Measurements from ENCODE around the gene PCLAF.
"Not testable (repeated sequence)": the region's sequence is repeated elsewhere in the genome, so short reads cannot be mapped to it uniquely, and the experiment has no call there.

Gene PCLAF, protein sequence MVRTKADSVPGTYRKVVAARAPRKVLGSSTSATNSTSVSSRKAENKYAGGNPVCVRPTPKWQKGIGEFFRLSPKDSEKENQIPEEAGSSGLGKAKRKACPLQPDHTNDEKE

DNA sequence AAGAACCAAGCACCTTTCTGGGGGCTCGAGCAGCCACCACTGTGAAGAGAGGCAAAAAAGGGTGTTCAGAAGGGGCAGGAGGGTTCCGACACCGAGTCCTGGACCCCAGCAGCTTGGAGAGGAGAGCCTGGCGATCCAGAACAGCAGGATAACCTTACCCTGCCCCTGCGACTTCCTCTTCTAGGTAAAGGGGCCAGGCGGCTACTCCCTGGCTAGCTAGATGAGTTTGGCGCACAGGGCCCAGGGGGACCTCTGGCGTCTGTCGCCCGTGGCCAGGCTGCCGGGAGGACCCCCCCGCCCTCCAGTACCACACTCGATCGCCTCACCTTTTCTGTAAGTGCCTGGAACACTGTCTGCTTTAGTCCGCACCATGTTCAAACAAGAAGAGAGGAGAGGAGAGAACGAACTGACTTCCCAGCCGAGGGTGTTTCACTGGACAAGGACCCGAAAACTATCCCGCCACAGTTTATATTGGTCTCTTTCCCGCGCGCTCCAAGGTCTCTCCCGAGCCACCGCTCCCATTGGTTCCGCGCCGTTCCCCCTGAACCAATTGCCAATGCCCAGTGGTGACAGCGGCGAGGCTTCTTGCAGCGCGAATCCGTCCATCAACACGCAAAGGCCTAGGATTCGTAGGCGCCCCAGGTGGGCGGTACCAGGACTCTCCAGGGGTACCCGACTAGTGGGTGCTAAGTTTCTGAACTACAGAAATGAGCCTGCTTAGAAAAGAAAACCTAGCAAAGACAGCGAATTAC, at the start of gene PCLAF:
PCLAF (minus strand) TSS at position 442 of the 752 bp plus-strand sequence; CDS start at position 372, 70 bp downstream.
- H3K4me3 ChIP-seq (ENCODE audit: low read depth, low read length): peak within 1 kb of the TSS; percentile 62

DNA sequence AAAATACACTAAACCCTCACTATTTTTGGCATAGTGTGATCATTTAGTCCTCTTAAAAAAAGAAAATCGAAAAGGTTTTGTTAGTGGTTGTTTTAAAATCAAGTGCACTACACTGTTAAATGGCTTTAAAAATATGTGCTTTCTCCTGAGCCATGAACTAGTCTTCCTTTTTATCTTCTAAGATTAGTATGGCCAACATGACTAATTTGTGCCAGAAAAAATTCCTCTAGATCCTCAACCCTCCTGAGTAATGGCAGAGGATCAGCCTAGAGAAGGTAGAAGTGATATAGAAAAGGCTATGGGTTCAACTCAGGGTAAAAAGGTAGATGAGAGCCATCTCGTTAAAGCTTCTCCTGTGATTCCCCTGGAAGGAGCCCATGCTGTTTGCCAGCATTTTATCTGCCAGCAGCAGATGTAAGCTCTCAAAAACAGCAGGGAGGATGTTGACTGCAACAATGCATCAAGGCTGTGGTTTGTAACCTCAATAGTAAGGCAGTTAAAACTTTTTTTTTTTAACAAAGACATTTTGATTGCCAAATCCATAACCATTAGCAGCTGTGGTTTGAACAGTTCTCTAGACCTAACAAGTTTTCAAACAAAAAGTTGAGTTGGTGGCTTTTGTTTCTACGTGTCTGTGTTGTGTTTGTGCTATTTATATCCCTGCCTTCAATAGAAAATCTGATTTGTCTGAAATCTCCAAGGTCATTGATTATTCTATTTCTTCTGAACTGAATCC, 48.9 kb upstream of the PCLAF start:
- H3K4me3 ChIP-seq (ENCODE audit: low read depth, low read length): no peak overlapping the region

DNA sequence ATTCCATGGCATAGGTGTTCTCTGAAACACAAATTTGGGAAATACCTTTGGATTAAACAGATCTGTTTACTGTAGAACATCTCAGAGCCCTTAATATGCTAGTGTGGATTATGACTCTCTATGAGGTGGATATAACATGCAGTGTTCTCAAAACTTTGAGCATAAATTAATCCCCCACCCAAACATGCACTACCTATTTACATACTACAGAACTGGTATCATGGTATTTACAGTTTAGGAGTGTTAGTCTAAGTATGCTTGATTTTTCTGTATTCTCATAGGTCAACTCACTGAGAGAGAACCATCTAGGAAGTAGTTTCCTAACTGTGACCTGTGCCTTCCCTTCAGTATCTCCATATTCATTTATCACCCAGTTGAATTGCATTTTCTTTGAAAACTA, 48.2 kb upstream of the PCLAF start:
- H3K4me3 ChIP-seq (ENCODE audit: low read depth, low read length): no peak overlapping the region

DNA sequence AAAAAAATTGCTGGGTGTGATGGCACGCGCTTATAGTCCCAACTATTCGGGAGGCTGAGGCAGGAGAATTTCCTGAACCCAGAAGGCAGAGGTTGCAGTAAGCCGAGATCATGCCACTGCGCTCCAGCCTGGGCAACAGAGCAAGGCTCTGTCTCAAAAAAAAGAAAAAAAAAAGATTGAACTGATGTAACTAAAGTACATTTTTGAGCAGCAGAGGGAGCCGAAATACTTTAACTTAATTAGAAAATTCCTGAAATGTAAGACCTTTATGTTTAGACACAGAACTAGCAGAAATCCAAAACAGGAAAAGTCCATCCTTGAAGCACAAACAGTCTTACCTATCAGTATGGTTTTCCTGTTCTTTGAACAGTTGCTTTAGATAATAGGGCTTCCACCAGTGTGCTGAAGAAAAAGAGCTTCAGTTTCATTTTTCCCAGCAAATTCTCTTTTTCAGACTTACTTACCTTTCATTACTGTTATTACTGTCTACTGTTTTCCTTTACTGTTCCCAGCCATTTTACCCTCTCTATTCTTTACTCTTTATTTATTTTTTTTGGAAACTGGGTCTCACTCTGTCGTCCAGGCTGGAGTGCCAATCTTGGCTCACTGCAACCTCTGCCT, 45.7 kb upstream of the PCLAF start:
- H3K4me3 ChIP-seq (ENCODE audit: low read depth, low read length): no peak overlapping the region

DNA sequence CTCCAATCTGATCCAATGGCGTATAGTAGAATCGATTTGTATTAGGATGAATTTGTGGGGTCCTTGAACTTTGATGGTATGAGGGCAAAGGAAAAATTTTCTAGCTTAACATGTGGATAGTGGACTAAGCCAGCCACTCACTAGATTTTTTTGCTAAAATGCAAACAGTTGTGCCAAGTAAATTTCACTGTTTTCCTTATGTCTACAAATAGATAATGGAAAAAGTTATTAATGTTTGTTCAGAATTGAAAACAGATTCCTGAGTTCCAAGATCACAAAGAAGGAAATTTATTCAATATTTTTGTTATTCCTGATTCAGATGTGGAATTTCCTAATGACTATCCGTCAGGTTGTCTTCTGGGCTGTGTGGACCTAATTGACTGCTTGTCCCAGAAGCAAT, 44.0 kb upstream of the PCLAF start:
- H3K4me3 ChIP-seq (ENCODE audit: low read depth, low read length): no peak overlapping the region

DNA sequence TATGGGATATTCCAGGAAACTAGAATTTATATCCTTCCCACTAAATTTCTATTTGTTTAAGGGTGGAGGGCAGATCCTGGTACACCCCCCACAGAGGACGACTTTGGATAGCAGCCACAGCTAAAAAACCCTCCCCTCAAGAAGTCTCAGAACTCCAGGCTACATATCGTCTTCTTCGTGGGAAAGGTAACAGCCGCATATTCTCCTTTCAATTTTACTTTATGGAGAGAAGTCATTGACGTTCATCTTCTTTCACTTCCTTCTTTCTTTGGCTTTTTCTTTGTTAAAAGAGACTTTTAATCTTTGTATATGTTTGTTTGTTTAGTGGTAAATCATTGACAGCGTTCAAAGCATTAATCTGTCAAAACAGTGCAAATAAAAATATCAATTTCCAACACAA, 42.7 kb upstream of the PCLAF start:
- H3K4me3 ChIP-seq (ENCODE audit: low read depth, low read length): no peak overlapping the region

DNA sequence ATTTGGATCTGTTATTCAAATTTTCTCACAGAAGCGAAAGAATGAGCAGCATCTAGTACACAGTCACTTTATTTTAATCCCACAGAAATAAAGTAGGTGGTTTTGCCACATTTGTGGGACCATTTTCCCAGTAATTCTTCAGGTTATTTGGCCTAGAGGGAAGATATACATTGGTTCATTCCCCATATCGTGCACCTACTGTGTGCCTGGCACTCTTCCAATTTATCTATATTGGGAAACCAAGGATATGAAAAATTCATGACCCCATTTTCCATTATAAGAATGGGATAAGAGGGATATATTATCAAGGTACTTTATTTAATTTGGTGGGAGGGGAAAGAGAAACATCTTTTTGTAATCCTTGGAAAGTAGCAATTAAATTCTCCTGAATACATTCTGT, 41.5 kb upstream of the PCLAF start:
- no peak overlapping the region for H3K4me3 ChIP-seq (ENCODE audit: low read depth, low read length)

DNA sequence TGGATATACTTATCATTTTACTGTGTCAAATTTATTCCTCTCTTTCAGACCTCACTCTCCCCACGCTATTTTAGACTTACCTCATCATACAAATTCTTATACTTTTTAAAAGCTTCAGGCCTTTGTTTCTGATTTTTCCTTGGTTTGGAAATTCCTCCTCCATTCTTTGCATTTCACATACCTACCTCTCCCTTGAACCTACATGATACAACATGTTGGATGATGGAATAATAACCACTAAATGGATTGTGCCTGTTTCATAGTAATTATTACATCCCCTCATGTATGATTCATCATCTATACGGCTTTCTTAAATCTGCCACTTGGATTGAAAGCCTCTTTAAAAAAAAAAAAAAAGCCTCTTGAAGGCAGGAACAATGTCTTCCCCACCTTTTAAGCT, 31.0 kb upstream of the PCLAF start:
- H3K4me3 ChIP-seq (ENCODE audit: low read depth, low read length): no peak overlapping the region

DNA sequence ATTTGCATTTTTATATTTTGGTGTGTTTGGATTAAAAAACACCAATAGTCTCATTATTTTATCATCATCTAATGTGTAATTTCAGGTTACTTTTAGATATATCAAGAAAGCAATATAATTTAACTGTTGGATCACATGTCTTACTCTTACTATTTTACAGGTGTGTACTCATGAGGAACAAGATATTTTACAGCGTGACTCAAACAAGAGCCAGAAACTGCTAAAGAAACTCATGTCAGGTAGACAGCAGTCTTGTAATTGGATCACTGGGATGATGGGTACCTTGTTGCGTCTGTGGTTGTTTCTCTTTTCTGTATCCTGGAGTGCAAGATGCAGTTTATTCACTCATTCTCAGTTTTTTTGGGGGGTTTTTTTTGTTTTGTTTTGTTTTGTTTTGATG, 19.3 kb upstream of the PCLAF start:
- no peak overlapping the region for H3K4me3 ChIP-seq (ENCODE audit: low read depth, low read length)

DNA sequence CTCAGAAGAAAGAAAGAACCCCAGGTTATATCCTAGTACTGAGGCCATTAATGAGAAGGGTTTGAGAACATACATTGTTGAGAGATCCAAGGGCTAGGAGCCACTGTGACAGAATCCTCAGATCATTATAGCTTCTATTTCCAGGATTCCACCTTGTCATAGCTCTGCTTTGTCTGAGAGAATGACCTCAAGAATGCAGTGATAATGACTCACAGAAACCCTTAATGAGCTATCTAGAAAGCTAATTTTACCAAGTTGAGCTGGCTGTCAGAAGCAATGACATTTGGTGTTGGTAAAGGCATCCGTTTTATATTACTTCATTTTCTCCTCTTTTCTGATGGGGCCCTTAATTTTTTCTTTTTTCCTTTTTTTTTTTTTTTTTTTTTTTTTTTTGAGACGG, 17.3 kb upstream of the PCLAF start:
- H3K4me3 ChIP-seq (ENCODE audit: low read depth, low read length): no peak overlapping the region

DNA sequence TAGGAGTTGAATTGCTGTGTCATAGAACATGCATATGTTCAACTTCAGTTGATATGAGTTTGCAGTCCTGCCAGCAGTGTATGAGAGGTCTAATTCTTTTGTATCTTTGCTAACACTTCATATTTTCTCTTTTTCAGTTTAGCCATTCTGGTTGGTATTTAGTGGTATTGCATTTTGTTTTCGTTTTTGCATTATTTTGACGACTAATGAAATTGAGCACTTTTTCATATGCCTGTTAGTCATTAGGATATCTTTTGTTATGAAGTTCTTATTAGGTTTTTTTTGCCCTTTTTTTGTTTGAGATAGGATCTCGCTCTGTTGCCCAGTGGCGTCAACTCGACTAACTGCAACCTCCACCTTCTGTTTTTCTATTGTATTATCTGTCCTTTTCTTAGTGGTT, 15.5 kb upstream of the PCLAF start:
- H3K4me3 ChIP-seq (ENCODE audit: low read depth, low read length): no peak overlapping the region

DNA sequence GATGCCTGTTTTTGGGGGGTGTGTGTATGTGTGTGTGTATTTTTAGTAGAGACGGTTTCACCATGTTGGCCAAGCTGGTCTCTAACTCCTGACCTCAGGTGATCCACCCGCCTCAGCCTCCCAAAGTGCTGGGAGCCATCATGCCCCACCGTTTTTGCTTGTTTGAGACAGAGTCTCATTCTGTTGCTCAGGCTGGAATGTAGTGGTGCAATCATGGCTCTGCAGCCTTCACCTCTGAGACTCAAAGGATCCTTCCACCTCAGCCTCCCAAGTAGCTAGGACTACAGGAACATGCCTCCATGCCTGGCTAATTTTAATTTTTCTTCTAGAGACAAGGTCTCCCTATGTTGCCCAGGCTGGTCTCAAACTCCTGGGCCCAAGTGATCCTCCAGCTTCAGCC, 11.2 kb upstream of the PCLAF start:
- H3K4me3 ChIP-seq (ENCODE audit: low read depth, low read length): not testable (repeated sequence)

DNA sequence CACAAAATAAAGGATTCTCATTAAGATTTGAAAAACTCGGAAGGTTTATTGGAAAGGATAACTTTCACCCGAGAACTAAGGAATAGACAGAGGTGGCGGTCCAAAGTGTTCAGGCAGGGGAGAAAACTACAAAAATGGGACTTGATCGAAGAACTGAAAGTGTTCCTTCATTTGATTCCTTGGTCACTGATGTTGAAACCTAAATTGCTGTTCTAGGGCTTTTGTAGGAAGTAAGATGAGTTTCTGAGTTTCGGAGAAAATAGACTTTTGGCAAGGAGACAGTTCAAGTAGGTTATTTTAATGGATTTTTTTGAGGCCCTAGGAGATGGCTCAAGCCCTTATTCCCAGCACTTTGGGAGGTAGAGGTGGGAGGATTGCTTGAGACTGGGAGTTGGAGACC, 7.8 kb upstream of the PCLAF start:
- H3K4me3 ChIP-seq (ENCODE audit: low read depth, low read length): no peak overlapping the region

DNA sequence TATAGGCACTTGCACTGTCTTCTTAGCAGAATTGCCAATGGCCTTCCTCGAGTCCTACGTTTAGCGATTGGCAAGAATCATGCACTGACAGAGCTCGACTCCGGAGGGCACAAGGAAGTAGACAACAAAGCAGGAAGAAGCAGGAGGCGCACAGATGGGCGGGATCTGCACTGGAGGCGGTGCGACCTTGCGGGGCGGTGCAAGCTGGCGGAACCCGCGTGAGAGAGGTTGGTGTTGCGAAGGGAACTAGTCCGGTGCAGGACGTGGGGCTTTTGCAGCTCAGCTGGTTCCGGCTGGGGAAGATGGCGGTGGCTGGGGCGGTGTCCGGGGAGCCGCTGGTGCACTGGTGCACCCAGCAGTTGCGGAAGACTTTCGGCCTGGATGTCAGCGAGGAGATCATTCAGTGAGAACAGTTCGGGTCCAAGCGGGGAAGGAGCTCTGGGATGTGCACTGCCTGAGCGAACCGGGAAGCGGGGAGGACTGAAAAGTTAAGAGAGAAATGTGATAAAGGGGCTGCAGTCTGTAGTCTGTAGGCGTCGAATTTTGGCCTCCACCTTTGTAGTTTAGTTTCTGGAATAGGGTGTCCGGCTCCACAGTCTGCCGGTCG, 6.4 kb upstream of the PCLAF start, which contains the start of gene TRIP4:
TRIP4 (plus strand) TSS at position 275 of the 607 bp plus-strand sequence; CDS start at position 303, 28 bp downstream.
- H3K4me3 ChIP-seq (ENCODE audit: low read depth, low read length): peak within 1 kb of the TSS; percentile 97

DNA sequence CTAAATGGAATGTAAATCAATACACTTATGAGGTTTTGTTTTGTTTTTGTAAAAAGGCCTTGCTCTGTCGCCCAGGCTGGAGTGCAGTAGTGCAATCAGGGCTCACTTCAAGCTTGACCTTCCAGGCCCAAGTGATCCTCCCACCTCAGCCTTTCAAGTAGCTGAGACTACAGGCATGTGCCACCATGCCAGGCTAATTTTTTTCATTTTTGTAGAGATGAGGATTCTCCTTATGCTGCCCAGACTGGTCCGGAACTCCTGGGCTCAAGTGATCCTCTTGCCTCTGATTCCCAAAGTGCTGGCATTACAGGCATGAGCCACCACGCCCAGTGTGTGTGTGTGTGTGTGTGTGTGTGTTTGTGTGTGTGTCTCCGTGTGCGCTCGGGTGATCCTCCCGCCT, 5.0 kb upstream of the PCLAF start:
- no peak overlapping the region for H3K4me3 ChIP-seq (ENCODE audit: low read depth, low read length)

DNA sequence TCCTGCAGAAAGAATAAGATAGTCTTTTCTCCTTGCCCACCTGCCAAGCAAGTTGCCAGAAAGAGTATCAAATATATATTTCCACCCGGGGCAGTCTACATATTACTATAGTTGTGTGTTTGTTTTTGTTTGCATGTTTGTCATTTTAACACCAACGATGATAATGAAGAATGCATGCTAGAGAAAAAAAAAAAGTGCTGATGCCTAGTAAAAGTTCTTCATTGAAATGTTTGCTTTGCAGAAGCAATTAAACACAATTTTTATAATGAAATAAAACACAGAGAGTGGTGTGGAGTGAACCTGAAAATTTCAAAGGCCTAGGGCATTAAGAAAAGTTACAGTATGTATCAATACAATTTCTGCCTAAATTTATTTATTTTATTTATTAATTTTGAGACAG, 2.5 kb upstream of the PCLAF start:
- H3K4me3 ChIP-seq (ENCODE audit: low read depth, low read length): no peak overlapping the region

DNA sequence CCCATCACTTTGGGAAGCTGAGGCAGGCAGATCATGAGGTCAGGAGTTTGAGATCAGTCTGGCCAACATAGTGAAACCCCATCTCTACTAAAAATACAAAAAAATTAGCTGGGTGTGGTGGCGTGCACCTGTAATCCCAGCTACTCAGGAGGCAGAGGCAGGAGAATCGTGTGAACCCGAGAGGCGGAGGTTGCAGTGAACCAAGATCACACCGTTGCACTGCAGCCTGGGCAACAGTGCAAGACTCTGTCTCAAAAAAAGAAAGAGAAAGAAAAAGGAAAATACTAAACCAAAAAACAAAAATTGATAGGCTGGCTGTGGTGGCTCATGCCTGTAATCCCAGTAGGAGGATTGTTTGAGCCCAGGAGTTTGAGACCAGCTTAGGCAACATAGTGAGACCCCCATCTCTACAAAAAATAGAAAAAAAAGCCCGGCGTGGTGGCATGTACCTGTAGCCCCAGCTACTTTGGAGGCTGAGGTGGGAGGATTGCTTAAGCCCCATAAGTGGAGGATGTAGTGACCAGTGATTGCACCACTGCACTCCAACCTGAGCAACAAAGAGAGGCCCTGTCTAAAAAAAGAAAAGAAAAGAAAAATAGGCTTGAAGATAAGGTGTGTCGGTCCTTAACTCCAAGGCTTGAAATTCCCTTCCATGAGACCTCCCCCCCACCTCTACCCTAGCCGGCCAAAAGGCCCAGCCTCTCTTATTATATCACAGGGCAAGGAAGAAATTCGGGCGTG, 941 bp downstream of the PCLAF start:
- peak overlapping the region; percentile 62 for H3K4me3 ChIP-seq (ENCODE audit: low read depth, low read length)

DNA sequence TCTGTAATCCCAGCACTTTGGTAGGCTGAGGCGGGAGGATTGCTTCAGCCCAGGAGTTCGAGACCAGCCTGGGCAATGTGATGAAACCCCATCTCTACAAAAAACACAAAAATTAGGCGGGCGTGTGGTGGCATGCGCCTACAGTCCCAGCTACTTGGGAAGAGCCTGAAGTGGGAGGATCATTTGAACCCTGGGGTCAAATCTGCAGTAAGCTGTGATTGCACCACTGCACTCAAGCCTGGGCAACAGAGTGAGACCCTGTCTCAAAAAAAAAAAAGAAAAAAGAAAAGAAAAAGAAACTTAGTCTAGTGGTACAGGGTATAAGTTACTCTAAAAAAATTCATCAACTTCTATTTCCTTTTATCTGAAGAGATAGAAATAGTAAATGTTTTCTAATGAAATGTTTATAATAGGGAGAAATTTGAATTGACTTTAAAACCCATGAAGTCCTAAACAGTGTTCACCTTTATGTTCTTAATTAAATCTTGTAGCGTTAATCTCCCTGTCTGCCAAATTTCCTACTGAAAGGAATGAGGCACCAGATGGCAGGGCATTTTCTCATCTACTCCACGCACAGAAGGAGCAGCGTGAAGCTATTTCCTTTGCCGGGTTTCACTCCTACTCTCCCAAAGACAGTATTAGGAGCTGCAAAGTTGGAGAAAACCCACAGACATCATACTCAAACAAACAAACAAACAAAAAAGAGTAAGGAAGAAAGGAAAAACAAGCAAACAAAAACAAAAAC, 1.9 kb downstream of the PCLAF start:
- no peak overlapping the region for H3K4me3 ChIP-seq (ENCODE audit: low read depth, low read length)

DNA sequence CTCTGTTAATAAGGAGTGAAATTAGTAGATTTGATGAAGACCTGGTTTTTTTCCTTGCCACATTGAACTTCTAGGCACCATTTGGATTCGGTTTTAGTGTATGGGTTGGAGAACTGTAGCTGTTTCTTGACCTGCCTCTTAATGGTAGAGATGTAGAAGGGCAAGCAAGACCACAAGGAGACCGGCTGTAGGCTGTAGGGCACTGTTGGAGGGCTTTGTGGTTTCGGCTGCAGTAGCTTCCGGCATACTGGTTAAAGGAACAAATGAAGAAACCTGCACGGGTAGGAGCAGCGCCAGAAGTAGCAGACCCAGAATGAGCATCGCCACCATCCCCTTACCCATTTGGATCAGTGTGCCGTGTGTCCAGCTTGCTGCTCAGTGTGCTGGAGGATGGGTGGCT, 7.9 kb downstream of the PCLAF start:
- no peak overlapping the region for H3K4me3 ChIP-seq (ENCODE audit: low read depth, low read length)

DNA sequence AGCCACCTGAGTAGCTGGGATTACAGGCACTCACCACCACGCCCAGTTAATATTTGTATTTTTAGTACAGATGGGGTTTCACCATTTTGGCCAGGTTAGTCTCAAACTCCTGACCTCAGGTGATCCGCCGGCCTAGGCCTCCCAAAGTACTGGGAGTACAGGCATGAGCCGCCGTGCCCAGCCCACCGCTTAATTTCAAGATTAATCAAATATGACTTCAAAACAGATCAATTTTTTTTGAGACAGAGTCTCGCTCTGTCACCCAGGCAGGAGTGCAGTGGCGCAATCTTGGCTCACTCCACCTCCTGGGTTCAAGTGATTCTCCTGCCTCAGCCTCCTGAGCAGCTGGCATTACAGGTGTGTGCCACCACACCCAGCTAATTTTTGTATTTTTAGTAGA, 9.9 kb downstream of the PCLAF start:
- H3K4me3 ChIP-seq (ENCODE audit: low read depth, low read length): not testable (repeated sequence)

Data from iPS-11a (cell line).